GM21576 (cell line): ENCODE data around the gene LINGO4.

ENCODE experiments used
- ATAC-seq: cut with Tn5 transposase; IDR thresholded peaks from one replicate; pipeline ENCODE4 v1.9.1; 2021; ENCODE audit warnings: mild to moderate bottlenecking, moderate library complexity; ENCODE audit not compliant: unreplicated experiment

LINGO4 gene

GRCh38 chr1:151815716-151816327 lies 10.6 kb upstream of the LINGO4 start:
- no peak for ATAC-seq

GRCh38 chr1:151814971-151815545 lies 9.8 kb upstream of the LINGO4 start:
- ATAC-seq, result no peak

GRCh38 chr1:151814426-151814825 lies 9.2 kb upstream of the LINGO4 start:
- ATAC-seq, result no peak

- no peak for ATAC-seq
Measured at GRCh38 chr1:151813271-151813977, 8.2 kb upstream of the LINGO4 start.

GRCh38 chr1:151811181-151811580 lies 6.0 kb upstream of the LINGO4 start:
- ATAC-seq, result no peak

- no peak for ATAC-seq
Measured at GRCh38 chr1:151809985-151810556, 4.9 kb upstream of the LINGO4 start.

- ATAC-seq, result no peak
Measured at GRCh38 chr1:151809290-151809984, 4.2 kb upstream of the LINGO4 start.

- no peak for ATAC-seq
Measured at GRCh38 chr1:151807766-151808165, 2.5 kb upstream of the LINGO4 start.

- ATAC-seq, result no peak
Measured at GRCh38 chr1:151807131-151807530, 1.9 kb upstream of the LINGO4 start.

GRCh38 chr1:151806170-151806569 lies 951 bp upstream of the LINGO4 start:
- no peak for ATAC-seq

GRCh38 chr1:151803915-151804314 lies 1.3 kb downstream of the LINGO4 start:
- no peak for ATAC-seq

- no peak for ATAC-seq
Measured at GRCh38 chr1:151803164-151803563, 2.1 kb downstream of the LINGO4 start.

- ATAC-seq, result no peak
Measured at GRCh38 chr1:151802372-151802771, 2.8 kb downstream of the LINGO4 start.

GRCh38 chr1:151801846-151802245 lies 3.4 kb downstream of the LINGO4 start:
- no peak for ATAC-seq

- no peak for ATAC-seq
Measured at GRCh38 chr1:151801310-151801820, 3.9 kb downstream of the LINGO4 start.

- ATAC-seq, result no peak
Measured at GRCh38 chr1:151800830-151801229, 4.4 kb downstream of the LINGO4 start.

GRCh38 chr1:151799179-151800022 lies 5.8 kb downstream of the LINGO4 start:
- no peak for ATAC-seq

GRCh38 chr1:151798571-151798970 lies 6.6 kb downstream of the LINGO4 start:
- ATAC-seq, result no peak

- no peak for ATAC-seq
Measured at GRCh38 chr1:151790940-151791651, 14.1 kb downstream of the LINGO4 start.
